Hepatocyte (in vitro differentiated cells): Measurements from ENCODE around the gene C5orf58. TPM values are rescaled to one million over a fixed set of nuclear protein-coding genes. Genes with fewer than 3 reads are reported as not detected.

Source experiments
- DNase-seq: peaks from one replicate; pipeline ENCODE4 v3.0.0-alpha.2; 2016; ENCODE audit warnings: low spot score
- H2AFZ ChIP-seq: fragments of 200-600 bp; sonication (generic); 2 replicates; pipeline ENCODE4 v1.6.0; 2016; ENCODE audit warnings: antibody characterized with exemption, mild to moderate bottlenecking
- H3K27ac ChIP-seq: fragments of 200-600 bp; sonication (generic); 2 replicates; pipeline ENCODE4 v1.5.1; 2016; ENCODE audit warnings: mild to moderate bottlenecking
- H3K27me3 ChIP-seq: fragments of 200-600 bp; sonication (generic); 2 replicates; pipeline ENCODE4 v1.6.1; 2016
- H3K36me3 ChIP-seq: fragments of 200-600 bp; sonication (generic); replicated peaks from 2 replicates; pipeline ENCODE4 v1.5.1; 2016; ENCODE audit warnings: low read depth; ENCODE audit not compliant: insufficient read depth
- H3K4me1 ChIP-seq: fragments of 200-600 bp; sonication (generic); 2 replicates; pipeline ENCODE4 v1.5.1; 2016; ENCODE audit warnings: mild to moderate bottlenecking, moderate library complexity; ENCODE audit not compliant: insufficient read depth
- H3K4me2 ChIP-seq: fragments of 200-600 bp; sonication (generic); 2 replicates; pipeline ENCODE4 v1.6.0; 2016
- H3K4me3 ChIP-seq: fragments of 200-600 bp; sonication (generic); 2 replicates; pipeline ENCODE4 v1.5.1; 2016; ENCODE audit warnings: mild to moderate bottlenecking
- H3K79me2 ChIP-seq: fragments of 200-600 bp; sonication (generic); 2 replicates; pipeline ENCODE4 v1.6.0; 2017; ENCODE audit warnings: mild to moderate bottlenecking
- H3K9me2 ChIP-seq: fragments of 200-600 bp; sonication (generic); replicated peaks from 2 replicates; pipeline ENCODE4 v1.6.0; 2017; ENCODE audit warnings: mild to moderate bottlenecking; ENCODE audit not compliant: insufficient read depth
- H3K9me3 ChIP-seq: fragments of 200-600 bp; sonication (generic); 2 replicates; pipeline ENCODE4 v1.5.1; 2016; ENCODE audit warnings: low read depth, mild to moderate bottlenecking
- H4K20me1 ChIP-seq: fragments of 200-600 bp; sonication (generic); 2 replicates; pipeline ENCODE4 v1.6.0; 2016; ENCODE audit warnings: mild to moderate bottlenecking; ENCODE audit not compliant: insufficient read depth, poor library complexity, severe bottlenecking
- EZH2 ChIP-seq: fragments of 200-600 bp; sonication (generic); IDR thresholded peaks from 2 replicates; pipeline ENCODE4 v1.6.1; 2016; ENCODE audit warnings: antibody characterized with exemption, mild to moderate bottlenecking, borderline replicate concordance
- EZH2phosphoT487 ChIP-seq: fragments of 200-600 bp; sonication (generic); IDR thresholded peaks from one replicate; pipeline ENCODE4 v1.6.1; 2018; ENCODE audit warnings: antibody characterized with exemption, mild to moderate bottlenecking, low read depth, moderate library complexity; ENCODE audit not compliant: unreplicated experiment, severe bottlenecking
- WGBS: methylation state at CpG from one replicate; pipeline ENCODE4 v1.1.6; 2016; ENCODE audit warnings: low lambda C conversion rate; ENCODE audit errors: missing lambda C conversion rate; 5-methylcytosine and 5-hydroxymethylcytosine counted together
- polyA plus RNA-seq: library from polyadenylated mRNA; unstranded; fragments of >200 nt; fragmentation: Nextera tagmentation; extraction: Ambion mirVana; gene quantifications from 2 replicates; pipeline ENCODE4 v1.2.1, GENCODE V29; 2016
- total RNA-seq: library from RNA; depleted of rRNA; stranded (reverse); fragments of >200 nt; gene quantifications from 2 replicates; pipeline ENCODE4 v1.2.3, GENCODE V29; 2014
- TF ChIP-seq, protein P1 (sequence below): fragments of 200-600 bp; sonication (generic); IDR thresholded peaks from 2 replicates; pipeline ENCODE4 v1.5.1; 2016; ENCODE audit warnings: antibody characterized with exemption, mild to moderate bottlenecking; ENCODE audit not compliant: poor library complexity

The C5orf58 gene
- total and polyA plus RNA-seq, 2 experiments from 2014 or later = 0.58 TPM; not detected in 1

DNA sequence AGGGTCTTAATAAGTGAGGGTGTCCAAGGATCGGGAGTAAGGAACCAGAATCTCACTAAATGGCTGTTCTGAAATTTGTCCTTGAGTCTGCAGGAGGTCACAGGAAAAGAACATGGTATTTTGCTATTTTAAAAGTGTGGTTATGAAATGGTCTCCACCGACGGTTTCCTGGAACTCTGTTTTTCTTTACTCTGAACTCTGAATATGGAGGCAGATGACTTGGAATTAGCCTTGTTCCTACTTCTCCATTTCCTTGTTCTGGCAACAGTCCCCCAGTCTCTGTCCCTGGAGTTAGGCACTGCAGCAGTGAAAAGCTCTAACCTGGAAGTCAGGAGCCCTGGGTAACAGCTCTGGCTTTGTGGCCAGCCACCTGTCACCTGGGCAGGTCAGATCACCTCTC is 46.6 kb upstream of the C5orf58 start:
- H3K27me3 ChIP-seq = no peaks in the 10 kb centered on the region
- H3K4me1 ChIP-seq = no peaks in the 10 kb centered on the region
- TF ChIP-seq, protein P1, sequence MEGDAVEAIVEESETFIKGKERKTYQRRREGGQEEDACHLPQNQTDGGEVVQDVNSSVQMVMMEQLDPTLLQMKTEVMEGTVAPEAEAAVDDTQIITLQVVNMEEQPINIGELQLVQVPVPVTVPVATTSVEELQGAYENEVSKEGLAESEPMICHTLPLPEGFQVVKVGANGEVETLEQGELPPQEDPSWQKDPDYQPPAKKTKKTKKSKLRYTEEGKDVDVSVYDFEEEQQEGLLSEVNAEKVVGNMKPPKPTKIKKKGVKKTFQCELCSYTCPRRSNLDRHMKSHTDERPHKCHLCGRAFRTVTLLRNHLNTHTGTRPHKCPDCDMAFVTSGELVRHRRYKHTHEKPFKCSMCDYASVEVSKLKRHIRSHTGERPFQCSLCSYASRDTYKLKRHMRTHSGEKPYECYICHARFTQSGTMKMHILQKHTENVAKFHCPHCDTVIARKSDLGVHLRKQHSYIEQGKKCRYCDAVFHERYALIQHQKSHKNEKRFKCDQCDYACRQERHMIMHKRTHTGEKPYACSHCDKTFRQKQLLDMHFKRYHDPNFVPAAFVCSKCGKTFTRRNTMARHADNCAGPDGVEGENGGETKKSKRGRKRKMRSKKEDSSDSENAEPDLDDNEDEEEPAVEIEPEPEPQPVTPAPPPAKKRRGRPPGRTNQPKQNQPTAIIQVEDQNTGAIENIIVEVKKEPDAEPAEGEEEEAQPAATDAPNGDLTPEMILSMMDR = no peak
- TF ChIP-seq EZH2phosphoT487 (no peak), EZH2 (no peak)
- no peak overlapping the region for H2AFZ ChIP-seq
- no peaks in the 10 kb centered on the region for H3K36me3 ChIP-seq
- DNase-seq = no peak
- H3K9me2 ChIP-seq = no peaks in the 10 kb centered on the region
- H3K9me3 ChIP-seq = no peaks in the 10 kb centered on the region
- no peaks in the 10 kb centered on the region for H3K79me2 ChIP-seq
- no peaks in the 10 kb centered on the region for H4K20me1 ChIP-seq
- H3K27ac ChIP-seq = no peak overlapping the region
- no peak overlapping the region for H3K4me3 ChIP-seq
- WGBS = 89% methylated on average over 3 of the region's 3 CpGs
- no peak overlapping the region for H3K4me2 ChIP-seq

DNA sequence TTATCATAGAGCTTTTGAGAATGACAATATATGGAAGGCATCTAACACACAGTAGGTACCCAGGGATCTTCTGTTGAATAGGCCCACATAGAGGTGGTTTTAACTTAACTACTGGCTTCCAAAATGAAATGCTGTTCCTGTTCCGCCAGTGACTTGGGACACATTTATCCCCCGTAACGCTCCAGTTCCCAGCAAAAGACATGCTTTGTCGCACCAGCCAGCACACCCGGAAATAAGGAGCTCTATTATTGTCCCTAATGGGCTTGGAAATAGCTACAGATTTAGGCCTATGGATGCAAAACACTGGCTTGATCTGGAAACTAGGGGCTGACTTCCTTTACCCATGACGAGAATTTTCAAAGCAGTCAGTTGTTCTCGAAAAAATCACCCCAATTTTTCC is 45.9 kb upstream of the C5orf58 start:
- 81% methylated on average over 7 of the region's 7 CpGs for WGBS
- H4K20me1 ChIP-seq = no peaks in the 10 kb centered on the region
- DNase-seq = no peak
- no peak overlapping the region for H3K4me3 ChIP-seq
- H3K79me2 ChIP-seq = no peaks in the 10 kb centered on the region
- H3K9me3 ChIP-seq = no peaks in the 10 kb centered on the region
- no peak overlapping the region for H2AFZ ChIP-seq
- no peaks in the 10 kb centered on the region for H3K4me1 ChIP-seq
- no peaks in the 10 kb centered on the region for H3K36me3 ChIP-seq
- no peaks in the 10 kb centered on the region for H3K9me2 ChIP-seq
- no peak overlapping the region for H3K27ac ChIP-seq
- H3K27me3 ChIP-seq = no peaks in the 10 kb centered on the region
- no peak overlapping the region for H3K4me2 ChIP-seq
- TF ChIP-seq EZH2phosphoT487 (no peak), EZH2 (no peak)
- TF ChIP-seq, protein P1 = no peak

DNA sequence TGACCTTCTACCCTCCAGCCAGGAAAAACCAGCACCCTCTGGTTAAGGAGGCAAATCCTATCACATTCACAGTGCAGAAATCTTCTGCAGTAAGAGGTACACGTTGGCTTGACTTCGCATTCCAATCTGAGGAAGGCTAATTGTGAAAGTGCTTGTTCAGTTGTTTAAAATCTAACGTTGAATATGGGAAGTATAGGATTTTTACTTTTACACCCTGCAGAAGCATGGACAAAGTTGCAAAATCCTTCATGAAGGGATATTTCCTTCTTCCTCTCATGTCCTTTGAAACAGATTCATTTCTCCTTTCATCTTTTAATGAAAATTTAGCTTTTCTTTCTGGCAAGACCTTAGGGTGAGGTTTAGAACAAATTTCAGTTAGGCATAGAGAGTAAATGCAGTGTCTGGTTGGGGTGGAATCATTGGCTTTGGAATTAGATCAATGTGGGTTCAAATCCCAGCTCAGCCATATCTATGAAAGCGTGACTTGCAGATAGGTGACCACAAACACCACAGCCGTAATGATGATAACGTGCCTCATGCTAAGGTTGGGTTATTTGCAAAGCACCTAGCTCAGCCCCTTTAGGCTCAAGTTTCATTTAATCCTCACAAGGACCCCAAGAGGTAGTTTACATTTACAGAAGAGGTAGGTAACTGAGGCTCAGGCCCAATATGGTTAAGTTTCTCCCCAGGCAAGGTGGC is 42.2 kb upstream of the C5orf58 start:
- no peaks in the 10 kb centered on the region for H3K79me2 ChIP-seq
- no peak overlapping the region for H3K4me2 ChIP-seq
- H3K36me3 ChIP-seq = no peaks in the 10 kb centered on the region
- no peaks in the 10 kb centered on the region for H4K20me1 ChIP-seq
- no peaks in the 10 kb centered on the region for H3K27me3 ChIP-seq
- TF ChIP-seq, protein P1 = no peak
- TF ChIP-seq EZH2 (no peak), EZH2phosphoT487 (no peak)
- H3K4me3 ChIP-seq = no peak overlapping the region
- H3K9me2 ChIP-seq = no peaks in the 10 kb centered on the region
- no peak for DNase-seq
- H3K27ac ChIP-seq = no peak overlapping the region
- H2AFZ ChIP-seq = no peak overlapping the region
- H3K9me3 ChIP-seq = no peaks in the 10 kb centered on the region
- H3K4me1 ChIP-seq = no peaks in the 10 kb centered on the region
- WGBS = 57% methylated on average over 6 of the region's 6 CpGs
